Stimulated activated CD4-positive, alpha-beta T cell treated with anti-CD3 and anti-CD28 coated beads, Interleukin-2, amount 100 ng/mL, for 24 hours (primary cell): ENCODE measurements around the gene THTPA.
"Not testable (repeated sequence)": the region's sequence is repeated elsewhere in the genome, so short reads cannot be mapped to it uniquely, and the experiment has no call there.

Experiments used
- DNase-seq, 2 donors: peaks; one replicate each; pipeline ENCODE4 v3.0.0-alpha.2; 2020

The THTPA gene

DNA sequence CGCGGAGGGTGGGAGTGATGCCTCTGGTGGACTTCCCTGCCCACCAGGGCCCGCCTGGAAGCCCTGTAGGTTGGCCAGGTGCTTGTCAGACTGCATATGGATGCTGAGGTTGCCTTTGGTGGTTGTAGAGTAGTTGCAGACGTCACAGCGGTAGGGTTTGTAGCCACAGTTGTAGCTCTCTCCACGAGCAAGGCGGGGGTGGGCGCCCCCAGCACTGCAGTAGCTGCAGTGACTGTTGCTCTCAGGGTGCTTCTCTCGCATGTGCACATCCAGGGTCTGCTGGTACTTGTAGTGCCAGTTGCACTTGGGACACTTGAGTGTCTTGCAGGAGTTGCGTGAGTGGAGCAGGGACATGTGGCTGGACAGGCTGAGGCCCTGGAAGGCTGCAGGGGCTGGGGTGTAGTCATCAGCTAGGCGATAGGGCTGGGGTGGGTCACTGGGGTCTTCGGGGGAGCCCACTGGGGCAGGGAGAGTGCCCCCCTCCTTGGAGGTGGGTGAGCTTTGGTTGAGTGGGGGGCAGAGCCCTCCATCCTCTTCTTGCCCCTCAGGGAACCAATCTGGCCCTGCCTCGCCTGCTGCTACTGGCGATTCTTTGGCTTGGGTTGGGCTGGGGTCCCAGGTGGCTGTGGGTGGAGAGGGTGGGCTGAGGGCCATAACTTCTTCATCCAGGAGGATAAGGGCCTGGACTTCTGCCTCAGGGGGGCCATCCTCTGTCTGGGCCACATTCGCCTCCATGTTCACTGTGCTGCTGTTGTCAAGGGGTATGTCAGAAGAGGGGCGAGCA, 22.2 kb upstream of the THTPA start:
- no peak for DNase-seq

GRCh38 chr14:23535943-23536342, 20.1 kb upstream of the THTPA start:
- no peak for DNase-seq

DNA sequence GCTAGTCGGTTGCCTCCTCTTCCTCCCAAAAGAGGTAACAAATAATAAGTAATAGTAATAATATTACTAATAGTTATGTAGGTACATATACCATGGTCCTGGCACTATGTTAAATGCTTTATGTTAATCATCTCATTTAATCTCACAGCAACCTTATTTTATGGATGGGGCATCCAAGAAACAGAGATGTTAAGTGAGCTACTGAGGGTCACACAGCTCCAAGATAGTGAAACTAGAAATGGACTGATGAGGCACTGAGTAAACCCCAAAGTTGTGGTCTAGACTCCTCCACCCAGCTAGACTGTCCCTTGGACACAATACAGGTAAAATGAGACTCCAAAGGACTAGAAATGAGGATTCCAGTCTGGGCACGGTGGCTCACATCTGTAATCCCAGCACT, 19.6 kb upstream of the THTPA start:
- no peak for DNase-seq

DNA sequence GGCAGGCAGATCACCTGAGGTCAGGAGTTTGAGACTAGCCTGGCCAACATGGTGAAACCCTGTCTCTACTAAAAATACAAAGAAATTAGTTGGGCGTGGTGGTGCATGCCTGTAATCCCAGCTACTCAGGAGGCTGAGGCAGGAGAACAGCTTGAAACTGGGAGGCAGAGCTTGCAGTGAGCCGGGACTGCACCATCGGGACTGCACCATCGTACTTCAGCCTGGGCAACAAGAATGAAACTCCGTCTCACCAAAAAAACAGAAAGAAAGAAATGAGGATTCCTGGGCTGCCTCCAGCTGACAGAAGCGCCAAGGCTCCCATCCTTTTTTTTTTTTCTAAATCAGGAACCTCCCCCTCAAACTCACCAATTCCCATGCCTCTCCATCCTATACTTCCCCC, 19.2 kb upstream of the THTPA start:
- DNase-seq: not testable (repeated sequence)

- no peak for DNase-seq
Observed at GRCh38 chr14:23537351-23538049, 18.6 kb upstream of the THTPA start.

DNA sequence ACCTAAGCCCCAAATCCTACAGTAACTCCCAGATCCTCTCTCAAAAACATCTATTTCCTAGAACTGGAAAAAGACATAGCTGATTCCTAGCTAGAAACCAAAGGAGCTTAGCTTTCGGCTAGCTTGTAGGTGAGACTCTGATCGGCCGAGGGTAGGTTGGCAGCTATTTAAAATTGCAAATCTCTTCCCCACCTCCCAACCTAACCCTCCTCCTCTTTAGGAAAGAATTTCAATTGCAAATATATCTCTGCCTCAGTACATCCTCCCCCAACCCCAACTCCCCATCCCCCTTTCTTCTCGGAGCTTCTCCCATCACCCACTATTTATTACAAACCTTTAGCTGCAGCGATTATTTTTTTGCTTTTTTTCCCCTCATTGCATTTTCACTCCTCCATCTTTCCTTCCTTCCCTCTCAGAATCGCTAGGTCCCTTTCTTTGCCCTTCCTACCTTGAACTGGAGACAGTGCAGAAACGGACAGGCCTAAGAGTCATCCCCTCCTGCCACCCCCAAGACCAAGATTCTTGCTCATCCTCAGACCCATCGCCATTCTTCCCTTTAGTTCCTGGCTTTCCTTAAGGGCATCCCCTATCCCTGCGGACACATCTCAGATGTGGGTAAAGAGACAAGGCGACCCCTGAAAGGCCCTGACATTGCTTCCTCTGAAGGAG, 17.9 kb upstream of the THTPA start:
- no peak for DNase-seq

GRCh38 chr14:23538785-23539184, 17.3 kb upstream of the THTPA start:
- DNase-seq: no peak

GRCh38 chr14:23539248-23540140, 16.6 kb upstream of the THTPA start:
- DNase-seq: no peak

- no peak for DNase-seq
Observed at GRCh38 chr14:23540141-23540469, 16.0 kb upstream of the THTPA start.

DNA sequence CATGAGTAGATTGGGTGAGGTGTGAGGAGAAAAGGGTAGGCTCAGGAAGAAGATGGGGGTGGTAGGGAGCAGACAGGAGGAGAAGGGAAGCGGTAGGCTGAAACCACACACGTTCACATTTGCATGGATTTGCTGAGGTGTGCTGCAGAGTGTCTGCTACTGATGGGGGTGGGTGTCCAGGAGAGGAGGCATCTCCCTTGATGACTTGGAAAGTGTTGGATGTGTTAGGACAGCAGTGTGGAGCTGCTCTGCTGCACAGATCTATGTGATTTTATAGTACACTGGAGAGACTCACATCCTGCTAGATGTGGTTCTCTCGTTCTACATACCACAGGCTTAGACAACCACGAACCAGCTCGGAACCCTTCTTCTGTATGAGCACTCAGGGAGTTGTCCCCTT, 13.8 kb upstream of the THTPA start:
- no peak for DNase-seq

DNA sequence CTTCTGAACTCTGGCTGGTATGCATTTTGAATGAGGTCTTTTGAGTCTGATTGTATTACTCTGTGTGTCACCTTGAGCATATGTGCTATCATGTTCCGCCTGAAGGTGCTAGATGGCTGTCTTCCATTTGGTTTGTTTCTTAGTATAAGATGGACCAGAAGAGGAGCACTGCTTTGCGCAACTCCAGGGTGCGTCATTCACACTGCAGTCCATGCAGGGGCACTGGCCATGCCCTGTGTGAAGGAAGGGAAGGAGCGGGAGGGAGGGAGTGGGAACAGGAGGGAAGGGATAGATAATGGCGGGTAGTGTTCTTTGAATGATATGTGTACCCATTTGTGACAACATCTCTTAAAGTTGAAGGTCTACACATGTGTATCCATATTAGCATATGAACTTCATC, 12.7 kb upstream of the THTPA start:
- no peak for DNase-seq

GRCh38 chr14:23544511-23545447, 11.3 kb upstream of the THTPA start:
- DNase-seq: no peak

- DNase-seq: no peak
Observed at GRCh38 chr14:23545740-23546365, 10.2 kb upstream of the THTPA start.

- DNase-seq: no peak
Observed at GRCh38 chr14:23546450-23547035, 9.5 kb upstream of the THTPA start.

DNA sequence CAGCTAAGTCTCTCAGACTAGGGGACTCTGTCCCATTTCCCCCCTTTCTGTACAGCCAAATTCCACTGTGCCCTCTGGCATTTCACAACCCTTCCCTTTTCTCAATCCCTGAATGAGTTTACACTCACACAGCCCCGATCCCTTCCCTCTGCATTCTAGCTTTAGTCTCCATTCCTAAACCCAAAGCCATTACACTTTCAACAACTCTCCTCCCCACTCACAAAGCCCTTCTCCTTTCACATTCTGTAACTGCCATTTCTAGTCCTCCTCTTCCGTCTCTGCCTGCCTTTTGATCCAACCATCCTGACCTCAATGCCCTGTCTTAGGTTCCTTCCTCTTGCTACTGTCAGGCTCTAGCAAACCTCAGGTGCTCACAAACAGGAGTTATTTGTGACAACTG, 8.1 kb upstream of the THTPA start:
- DNase-seq: no peak

DNA sequence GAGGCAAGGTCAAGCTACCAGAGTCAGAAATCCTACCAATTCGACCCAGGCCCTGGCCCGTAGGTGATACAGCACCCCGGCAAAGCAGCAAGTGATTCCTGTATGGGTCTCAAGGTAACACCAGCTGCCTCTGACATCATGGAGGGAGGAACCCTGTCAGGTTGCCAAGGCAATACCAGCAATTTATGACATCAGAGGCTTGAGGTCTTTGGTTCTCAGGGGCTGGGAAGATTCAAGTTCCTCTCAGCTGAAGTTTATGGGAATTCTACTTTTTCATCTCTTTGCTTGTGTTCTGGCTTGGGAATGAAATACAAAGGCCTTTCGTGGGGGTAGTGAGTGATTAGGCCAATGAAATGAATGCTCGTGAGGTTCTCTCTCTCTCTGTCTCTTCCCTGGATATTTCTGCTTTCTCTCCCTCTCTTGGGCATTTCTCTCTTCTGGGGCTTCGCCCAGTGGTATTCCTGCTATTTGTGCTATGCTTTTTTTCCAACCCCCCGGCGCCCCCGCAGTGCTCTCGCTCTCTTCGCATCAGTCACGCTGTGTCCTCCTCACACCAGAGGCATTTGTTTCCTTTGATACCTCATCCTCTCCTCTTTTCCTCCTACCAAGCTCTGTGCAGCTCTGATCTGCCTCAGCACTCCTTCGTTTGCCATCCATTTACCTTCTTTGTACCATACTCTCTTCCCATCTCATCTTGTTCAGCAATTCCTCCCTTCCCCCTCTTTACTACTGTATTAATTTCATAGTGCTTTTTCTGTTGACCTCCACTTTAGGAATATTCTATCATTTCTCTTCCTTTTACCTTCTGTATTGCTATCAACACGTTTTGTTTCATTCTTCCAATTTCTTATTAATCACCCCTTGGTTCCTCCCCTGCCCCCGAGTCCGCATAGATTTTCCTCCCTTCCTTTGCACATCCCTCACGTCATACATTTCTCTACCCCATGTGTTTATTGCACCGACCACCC, 7.4 kb upstream of the THTPA start:
- DNase-seq: no peak

- no peak for DNase-seq
Observed at GRCh38 chr14:23550131-23550811, 5.8 kb upstream of the THTPA start.

DNA sequence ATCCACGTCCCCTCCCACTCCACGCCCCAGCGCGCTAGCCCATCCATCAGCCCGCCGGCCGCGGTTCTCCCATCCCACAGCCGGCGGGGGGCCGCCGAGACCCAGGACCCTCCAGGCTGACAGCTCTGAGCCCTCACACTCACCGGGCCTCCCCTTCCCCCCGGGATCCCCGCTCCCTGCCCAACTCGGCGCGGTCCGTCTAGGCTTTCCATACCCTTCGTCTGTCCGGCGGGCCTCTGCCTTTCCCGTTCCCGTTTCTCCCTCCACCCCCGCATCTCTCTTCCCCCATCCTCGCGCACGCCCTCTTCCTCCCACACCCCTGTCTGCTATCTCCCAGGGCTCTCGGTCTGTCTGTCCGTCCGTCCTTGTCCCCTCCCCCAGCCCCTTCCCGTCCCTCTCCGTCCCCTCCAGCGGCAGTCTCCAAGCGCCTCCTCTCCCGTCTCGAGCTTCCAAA, 5.2 kb upstream of the THTPA start:
- DNase-seq: no peak
